K562 (cell line): ENCODE results near the gene MSMO1. TPM values are rescaled to one million over a fixed set of nuclear protein-coding genes. Genes with fewer than 3 reads are reported as not detected.

Source experiments
- ATAC-seq: fragments of 200-7000 bp; cut with Tn5 transposase; 3 replicates; pipeline ENCODE4 v1.9.1; 2020; ENCODE audit warnings: moderate library complexity
- BruUV-seq: library from RNA; stranded (reverse); fragments of 400-500 nt; replicated peaks from 2 replicates; lab custom pipeline; 2021; lab: Mats Ljungman, UMichigan
- CTCF ChIA-PET: fragments of 300-600 bp; formaldehyde crosslinking; extraction: SDS; loops from one replicate; lab custom pipeline; 2021; ENCODE audit warnings: low intra/inter-chr PET ratio; lab: Yijun Ruan, JAX
- POLR2A ChIA-PET: fragments of 300-600, 350-650 bp; sonication (Branson Sonifier 250); formaldehyde crosslinking; extraction: SDS; loops from one replicate; lab custom pipeline; 2021; ENCODE audit warnings: antibody characterized with exemption, inconsistent platforms; lab: Yijun Ruan, JAX
- DNase-seq, 4 experiments: peaks; one replicate each; pipeline versions ENCODE4 v3.0.0 to v3.0.0-alpha.2; 2011 to 2018; ENCODE audit warnings: low spot score in 3 of 4, mixed read lengths in 3 of 4; ENCODE audit errors: extremely low read depth in 1 of 4
- FAIRE-seq: peaks from 2 replicates; lab custom pipeline; 2011; peaks lifted over from hg19 to GRCh38; lab: Jason Lieb, UNC
- H2AFZ ChIP-seq: 2 replicates; pipeline ENCODE4 v1.6.0; 2011; ENCODE audit warnings: low read depth, low read length, control low read depth, inconsistent platforms
- H3K27ac ChIP-seq: fragments of 200-600 bp; 3 replicates; pipeline ENCODE4 v1.8.0; 2011; ENCODE audit warnings: low read depth, mild to moderate bottlenecking, control low read depth, inconsistent platforms, low read length, moderate library complexity, mixed read lengths; ENCODE audit errors: extremely low read depth
- H3K27me3 ChIP-seq, 2 experiments: fragments of 300-600 bp in 1 of 2; 2 replicates in 1 of 2; 3 replicates in 1 of 2; pipeline versions ENCODE4 v1.6.0 to v1.8.0; 2011; ENCODE audit warnings: inconsistent platforms in 2 of 2, low read length in 2 of 2, mild to moderate bottlenecking in 1 of 2, mixed read lengths in 1 of 2, moderate library complexity in 1 of 2; ENCODE audit not compliant: control insufficient read depth in 2 of 2, insufficient read depth in 2 of 2
- H3K36me3 ChIP-seq: fragments of 300-600 bp; 3 replicates; pipeline ENCODE4 v1.8.0; 2011; ENCODE audit warnings: mild to moderate bottlenecking, low read length, inconsistent platforms; ENCODE audit not compliant: control insufficient read depth, insufficient read depth
- H3K4me1 ChIP-seq, 2 experiments: fragments of 200-600 bp in 1 of 2; replicated peaks in 1 of 2; 2 replicates in 1 of 2; 3 replicates in 1 of 2; pipeline versions ENCODE4 v1.5.1 to v1.8.0; 2011; ENCODE audit warnings: inconsistent platforms in 2 of 2, low read length in 2 of 2, mild to moderate bottlenecking in 1 of 2, mixed read lengths in 1 of 2, moderate library complexity in 1 of 2; ENCODE audit not compliant: control insufficient read depth in 2 of 2, insufficient read depth in 2 of 2
- H3K4me2 ChIP-seq: 2 replicates; pipeline ENCODE4 v1.6.1; 2011; ENCODE audit warnings: low read length, control low read depth, inconsistent platforms, mixed read lengths; ENCODE audit not compliant: insufficient read depth
- H3K4me3 ChIP-seq: fragments of 200-600 bp; sonication (generic), shearing (Covaris generic); 2 replicates; pipeline ENCODE4 v1.5.1; 2016; ENCODE audit warnings: control low read depth, inconsistent platforms
- H3K79me2 ChIP-seq: fragments of 200-600 bp; 3 replicates; pipeline ENCODE4 v1.8.0; 2011; ENCODE audit warnings: low read length, inconsistent platforms; ENCODE audit not compliant: control insufficient read depth, insufficient read depth
- H3K9ac ChIP-seq, 2 experiments: 2 replicates each; pipeline versions ENCODE4 v1.6.0 to v1.6.1; 2011; ENCODE audit warnings: low read depth in 2 of 2, low read length in 2 of 2, control low read depth in 1 of 2, inconsistent platforms in 1 of 2, mild to moderate bottlenecking in 1 of 2, mixed read lengths in 1 of 2; ENCODE audit not compliant: insufficient read depth in 1 of 2
- H3K9me1 ChIP-seq: one replicate; pipeline ENCODE4 v1.6.0; 2011; ENCODE audit warnings: inconsistent platforms, mild to moderate bottlenecking, low read length, moderate library complexity; ENCODE audit not compliant: control insufficient read depth, insufficient read depth
- H3K9me3 ChIP-seq: replicated peaks from 2 replicates; pipeline ENCODE4 v1.5.1; 2011; ENCODE audit warnings: low read depth, low read length, inconsistent platforms; ENCODE audit not compliant: control insufficient read depth, insufficient read depth
- H4K20me1 ChIP-seq: replicated peaks from 2 replicates; pipeline ENCODE4 v1.6.1; 2011; ENCODE audit warnings: low read length, inconsistent platforms, mixed read lengths; ENCODE audit not compliant: control insufficient read depth, insufficient read depth
- CC2D1A ChIP-seq: fragments of 450-650 bp; IDR thresholded peaks from 2 replicates; pipeline ENCODE4 v1.6.1; 2017; ENCODE audit warnings: mild to moderate bottlenecking
- CEBPB ChIP-seq: fragments of 450-650 bp; IDR thresholded peaks from 2 replicates; pipeline ENCODE4 v1.6.1; 2016; ENCODE audit warnings: missing genetic modification characterization, missing compliant biosample characterization
- DDX20 ChIP-seq: fragments of 450-650 bp; IDR thresholded peaks from 2 replicates; pipeline ENCODE4 v1.6.1; 2016; ENCODE audit warnings: missing genetic modification characterization, low read depth, mild to moderate bottlenecking, missing compliant biosample characterization, moderate library complexity
- DIDO1 ChIP-seq: fragments of 450-650 bp; IDR thresholded peaks from 2 replicates; pipeline ENCODE4 v1.6.1; 2016; ENCODE audit warnings: low read depth, missing biosample characterization, missing genetic modification characterization
- LEF1 ChIP-seq: fragments of 450-650 bp; IDR thresholded peaks from 2 replicates; pipeline ENCODE4 v1.6.1; 2016; ENCODE audit warnings: mild to moderate bottlenecking
- ZBTB49 ChIP-seq: sonication (generic); formaldehyde crosslinking; IDR thresholded peaks from 2 replicates; pipeline ENCODE4 v1.8.0; 2022; ENCODE audit warnings: missing genetic modification reagents, mild to moderate bottlenecking, borderline replicate concordance
- ZNF133 ChIP-seq: fragments of 250-450 bp; sonication (Bioruptor Pico); IDR thresholded peaks from 2 replicates; pipeline ENCODE4 v1.4.0; 2020; ENCODE audit warnings: mild to moderate bottlenecking
- ZNF23 ChIP-seq: fragments of 250-450 bp; sonication (Bioruptor Pico); IDR thresholded peaks from 2 replicates; pipeline ENCODE4 v1.4.0; 2020; ENCODE audit warnings: mild to moderate bottlenecking
- ZNF644 ChIP-seq: fragments of 200-800 bp; sonication (Bioruptor generic); IDR thresholded peaks from 2 replicates; pipeline ENCODE4 v1.6.1; 2016; ENCODE audit warnings: low read depth, missing genetic modification characterization, missing compliant biosample characterization
- ZNF695 ChIP-seq: fragments of 450-650 bp; formaldehyde crosslinking; IDR thresholded peaks from 2 replicates; pipeline ENCODE4 v1.4.0; 2020; ENCODE audit warnings: mild to moderate bottlenecking, moderate library complexity
- ZSCAN32 ChIP-seq: fragments of 450-650 bp; formaldehyde crosslinking; IDR thresholded peaks from 2 replicates; pipeline ENCODE4 v1.4.0; 2020; ENCODE audit warnings: mild to moderate bottlenecking, moderate library complexity
- WGBS: fragments of 100-300 bp; shearing (Covaris generic); methylation state at CpG from one replicate; pipeline ENCODE4 v1.1.6; 2016; ENCODE audit warnings: low coverage, mixed read lengths; ENCODE audit not compliant: insufficient coverage; ENCODE audit errors: missing lambda C conversion rate; 5-methylcytosine and 5-hydroxymethylcytosine counted together
- in situ Hi-C: fragments of 300-500 bp; cut with MboI; formaldehyde crosslinking; loops from 4 replicates; pipeline ENCODE4 v1.15.0; 2018; ENCODE audit warnings: inconsistent platforms, mixed read lengths
- intact Hi-C: fragments of 100-400 bp; cut with micrococcal nuclease; formaldehyde crosslinking; loops from 2 replicates; pipeline ENCODE4 v1.14.2; 2022
- polyA plus RNA-seq, 8 experiments: library from polyadenylated mRNA; depleted of rRNA in 4 of 8; stranded (reverse) in 5 of 8; unstranded in 3 of 8; fragments of >200 nt; fragmentation: Nextera tagmentation in 2 of 8; fragmentation: Illumina TruSeq in 1 of 8; extraction: Ambion mirVana in 2 of 8; extraction: Trizol in 1 of 8; gene quantifications; 2 replicates each; pipeline versions ENCODE4 v1.2.1 to v1.2.3, GENCODE V29; 2011 to 2014; ENCODE audit warnings: inconsistent platforms in 1 of 8, missing spikeins in 1 of 8
- total RNA-seq, 7 experiments: library from RNA; depleted of rRNA in 6 of 7; stranded (reverse); fragments of >200 nt in 6 of 7; fragmentation: Illumina TruSeq in 2 of 7; extraction: Trizol in 2 of 7; gene quantifications; 2 replicates each; pipeline versions ENCODE4 v1.2.1 to v1.2.3, GENCODE V29; 2011 to 2021; ENCODE audit warnings: low replicate concordance in 1 of 7

Gene MSMO1
- total and polyA plus RNA-seq, 9 of the 15 experiments (the other 6 are each of a cell fraction or from before 2014, with no cell fraction given): 32.0 to 172 (median 63.5) TPM

DNA sequence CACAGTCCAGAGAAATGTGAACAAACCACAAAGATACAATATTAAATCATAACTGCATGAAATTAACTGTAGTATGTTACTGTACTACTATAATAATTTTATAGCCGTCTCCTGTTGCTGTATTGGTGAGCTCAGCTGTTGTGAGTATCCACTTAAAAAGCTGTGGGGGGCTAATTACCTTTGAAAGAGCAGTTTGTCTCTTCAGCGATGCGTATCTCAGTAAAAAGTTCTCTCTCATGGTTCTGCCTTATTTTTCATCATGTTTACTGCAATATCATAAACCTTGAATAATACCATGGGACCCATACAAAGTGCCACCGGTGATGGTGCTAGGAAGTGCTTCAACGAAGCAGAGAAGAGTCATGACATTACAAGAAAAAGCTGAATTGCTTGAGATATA lies 8.4 kb upstream of the MSMO1 start:
- Histone ChIP-seq H3K9me3 (no peaks in the 10 kb centered on the region), H3K4me3 (no peak overlapping the region), H3K4me2 (no peak overlapping the region), H2AFZ (no peak overlapping the region), H3K79me2 (no peaks in the 10 kb centered on the region), H3K27ac (no peak overlapping the region), H3K4me1 (peaks cover 0 to 8% of the 10 kb centered on the region in 2 experiments; a peak in 2 of 5 replicates), H3K9me1 (no peaks in the 10 kb centered on the region), H3K9ac (no peak overlapping the region), H3K36me3 (no peaks in the 10 kb centered on the region), H4K20me1 (no peaks in the 10 kb centered on the region), H3K27me3 (no peaks in the 10 kb centered on the region)
- CTCF ChIA-PET: no interaction called here
- WGBS: 89% methylated on average over 5 of the region's 5 CpGs
- in situ Hi-C loops: no loop called here
- DNase-seq (no peak), FAIRE-seq (no peak), ATAC-seq (no peak)
- intact Hi-C loops: no loop called here
- POLR2A ChIA-PET: no interaction called here
- TF ChIP-seq ZBTB49 (CRISPR knock-in tag) (no peak), CC2D1A (no peak), ZNF133 (no peak), ZNF23 (CRISPR knock-in tag) (no peak), DIDO1 (tag) (no peak), CEBPB (tag) (no peak), ZNF644 (tag) (no peak), ZSCAN32 (no peak), DDX20 (tag) (no peak), ZNF695 (CRISPR knock-in tag) (no peak), LEF1 (no peak)
- BruUV-seq: no TSS peak
